GM21786 (cell line): ENCODE measurements around the gene CETP.
"Not testable (repeated sequence)": the region's sequence is repeated elsewhere in the genome, so short reads cannot be mapped to it uniquely, and the experiment has no call there.

Experiments used
- ATAC-seq: cut with Tn5 transposase; IDR thresholded peaks from one replicate; pipeline ENCODE4 v1.9.1; 2021; ENCODE audit not compliant: unreplicated experiment

The CETP gene

GRCh38 chr16:56934599-56935145, 27.1 kb upstream of the CETP start:
- ATAC-seq = not testable (repeated sequence)

GRCh38 chr16:56935201-56935600, 26.5 kb upstream of the CETP start:
- no peak for ATAC-seq

GRCh38 chr16:56936491-56936890, 25.3 kb upstream of the CETP start:
- ATAC-seq = no peak

- no peak for ATAC-seq
These were observed 24.8 kb upstream of the CETP start for GRCh38 chr16:56936950-56937349.

- ATAC-seq = no peak
These were observed 22.9 kb upstream of the CETP start for GRCh38 chr16:56938664-56939513.

- no peak for ATAC-seq
These were observed 21.9 kb upstream of the CETP start for GRCh38 chr16:56939801-56940200.

- ATAC-seq = no peak
These were observed 20.7 kb upstream of the CETP start for GRCh38 chr16:56941092-56941491.

GRCh38 chr16:56941856-56942331, 19.9 kb upstream of the CETP start:
- ATAC-seq = no peak

- ATAC-seq = no peak
These were observed 17.9 kb upstream of the CETP start for GRCh38 chr16:56943761-56944375.

GRCh38 chr16:56944954-56945839, 16.6 kb upstream of the CETP start:
- no peak for ATAC-seq

- no peak for ATAC-seq
These were observed 15.8 kb upstream of the CETP start for GRCh38 chr16:56945847-56946527.

GRCh38 chr16:56946767-56947603, 14.8 kb upstream of the CETP start:
- no peak for ATAC-seq

- no peak for ATAC-seq
These were observed 14.2 kb upstream of the CETP start for GRCh38 chr16:56947604-56947995.

GRCh38 chr16:56948234-56948633, 13.5 kb upstream of the CETP start:
- ATAC-seq = no peak

- ATAC-seq = no peak
These were observed 11.7 kb upstream of the CETP start for GRCh38 chr16:56950051-56950450.

- ATAC-seq = no peak
These were observed 11.3 kb upstream of the CETP start for GRCh38 chr16:56950455-56950854.

GRCh38 chr16:56950881-56951771, 10.6 kb upstream of the CETP start:
- peak; percentile 60 for ATAC-seq

GRCh38 chr16:56953006-56953405, 8.7 kb upstream of the CETP start:
- no peak for ATAC-seq

- ATAC-seq = no peak
These were observed 5.7 kb upstream of the CETP start for GRCh38 chr16:56956076-56956475.
